GM12874 (cell line): ENCODE measurements around the gene GALNT7.

Experiments used
- TF ChIP-seq, protein P1 (sequence below): IDR thresholded peaks from 2 replicates; pipeline ENCODE4 v1.5.1; 2011; ENCODE audit warnings: low read depth, mild to moderate bottlenecking, control low read depth, low read length, moderate library complexity; ENCODE audit not compliant: insufficient read depth

Gene GALNT7

DNA sequence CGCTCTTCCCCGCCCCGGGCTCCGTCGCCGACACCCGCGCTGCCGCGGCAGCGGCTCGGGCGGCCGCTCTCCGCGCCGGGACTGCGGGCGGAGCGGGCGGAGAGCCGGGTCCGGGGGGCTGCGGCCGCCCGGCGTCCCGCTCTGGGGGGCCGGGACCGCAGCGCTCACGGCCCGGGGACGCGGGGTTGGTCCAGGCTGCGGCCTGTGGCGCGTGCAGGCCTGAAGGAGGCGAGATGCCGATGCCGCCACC, 492 bp downstream of the GALNT7 start:
- TF ChIP-seq, protein P1, sequence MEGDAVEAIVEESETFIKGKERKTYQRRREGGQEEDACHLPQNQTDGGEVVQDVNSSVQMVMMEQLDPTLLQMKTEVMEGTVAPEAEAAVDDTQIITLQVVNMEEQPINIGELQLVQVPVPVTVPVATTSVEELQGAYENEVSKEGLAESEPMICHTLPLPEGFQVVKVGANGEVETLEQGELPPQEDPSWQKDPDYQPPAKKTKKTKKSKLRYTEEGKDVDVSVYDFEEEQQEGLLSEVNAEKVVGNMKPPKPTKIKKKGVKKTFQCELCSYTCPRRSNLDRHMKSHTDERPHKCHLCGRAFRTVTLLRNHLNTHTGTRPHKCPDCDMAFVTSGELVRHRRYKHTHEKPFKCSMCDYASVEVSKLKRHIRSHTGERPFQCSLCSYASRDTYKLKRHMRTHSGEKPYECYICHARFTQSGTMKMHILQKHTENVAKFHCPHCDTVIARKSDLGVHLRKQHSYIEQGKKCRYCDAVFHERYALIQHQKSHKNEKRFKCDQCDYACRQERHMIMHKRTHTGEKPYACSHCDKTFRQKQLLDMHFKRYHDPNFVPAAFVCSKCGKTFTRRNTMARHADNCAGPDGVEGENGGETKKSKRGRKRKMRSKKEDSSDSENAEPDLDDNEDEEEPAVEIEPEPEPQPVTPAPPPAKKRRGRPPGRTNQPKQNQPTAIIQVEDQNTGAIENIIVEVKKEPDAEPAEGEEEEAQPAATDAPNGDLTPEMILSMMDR = no peak

GRCh38 chr4:173169428-173170181, 994 bp downstream of the GALNT7 start:
- TF ChIP-seq, protein P1 = no peak

- TF ChIP-seq, protein P1 = no peak
Measured at GRCh38 chr4:173170182-173170778, 1.7 kb downstream of the GALNT7 start.

GRCh38 chr4:173171098-173171497, 2.5 kb downstream of the GALNT7 start:
- TF ChIP-seq, protein P1 = no peak

DNA sequence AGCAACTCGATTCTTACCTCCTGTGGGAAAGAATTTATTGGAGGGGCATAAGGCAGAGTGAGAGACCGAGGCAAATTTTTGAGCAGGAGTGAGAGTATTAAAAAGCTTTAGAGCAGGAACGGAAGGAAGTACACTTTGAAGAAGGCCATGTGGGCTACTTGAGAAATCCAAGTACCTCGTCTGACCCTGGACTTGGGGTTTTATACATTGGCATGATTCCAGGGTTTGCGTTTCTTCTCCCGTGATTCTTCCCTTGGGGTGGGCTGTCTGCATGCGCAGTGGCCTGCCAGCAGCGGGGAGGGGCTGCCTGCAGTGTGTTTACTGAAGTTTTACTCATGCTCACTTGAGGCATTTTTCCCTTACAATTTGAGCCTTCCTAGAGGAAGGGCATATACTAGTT, 3.4 kb downstream of the GALNT7 start:
- TF ChIP-seq, protein P1 = no peak

- TF ChIP-seq, protein P1 = no peak
Measured at GRCh38 chr4:173174184-173174583, 5.6 kb downstream of the GALNT7 start.

DNA sequence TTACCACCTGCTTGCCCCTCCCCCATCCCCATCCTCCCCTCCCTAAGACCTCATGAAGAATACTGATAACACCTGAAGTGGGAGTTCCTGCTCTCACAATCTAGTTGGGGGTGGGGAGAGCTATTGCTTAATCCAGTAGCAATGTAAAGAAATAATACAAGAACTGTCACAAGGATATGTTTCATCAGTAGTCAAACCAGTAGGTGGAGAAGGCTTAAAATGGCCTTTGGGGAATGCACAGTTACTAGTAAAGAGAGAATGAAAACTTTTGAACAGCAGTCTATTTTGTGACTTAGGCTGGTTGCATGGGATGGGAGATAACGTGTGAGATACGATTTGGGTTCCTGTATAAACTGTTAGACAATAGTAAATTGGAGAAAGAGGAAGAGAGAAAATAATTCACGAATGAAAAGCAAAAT, 6.0 kb downstream of the GALNT7 start:
- TF ChIP-seq, protein P1 = no peak
